ENCODE results near the gene GRM4.

GRM4 gene

GRCh38 chr6:33991610-33992009 is 154.3 kb downstream of the GRM4 start:
- no peak for FAIRE-seq

- no peak for FAIRE-seq
These were observed 155.8 kb downstream of the GRM4 start for GRCh38 chr6:33990061-33990541.

- no peak for FAIRE-seq
These were observed 156.7 kb downstream of the GRM4 start for GRCh38 chr6:33989016-33989854.

GRCh38 chr6:33988121-33989015 is 157.5 kb downstream of the GRM4 start:
- FAIRE-seq, result no peak

GRCh38 chr6:33987531-33988021 is 158.3 kb downstream of the GRM4 start:
- no peak for FAIRE-seq

- no peak for FAIRE-seq
These were observed 159.9 kb downstream of the GRM4 start for GRCh38 chr6:33985947-33986346.

GRCh38 chr6:33985313-33985751 is 160.6 kb downstream of the GRM4 start:
- FAIRE-seq, result no peak

- no peak for FAIRE-seq
These were observed 161.2 kb downstream of the GRM4 start for GRCh38 chr6:33984466-33985312.

GRCh38 chr6:33983721-33984465 is 162.0 kb downstream of the GRM4 start:
- no peak for FAIRE-seq

GRCh38 chr6:33983109-33983716 is 162.7 kb downstream of the GRM4 start:
- FAIRE-seq, result no peak

- FAIRE-seq, result no peak
These were observed 164.0 kb downstream of the GRM4 start for GRCh38 chr6:33981861-33982260.

- FAIRE-seq, result no peak
These were observed 164.5 kb downstream of the GRM4 start for GRCh38 chr6:33981421-33981820.

- no peak for FAIRE-seq
These were observed 165.4 kb downstream of the GRM4 start for GRCh38 chr6:33980176-33981175.

GRCh38 chr6:33979750-33980149 is 166.1 kb downstream of the GRM4 start:
- FAIRE-seq, result no peak

GRCh38 chr6:33978412-33979150 is 167.3 kb downstream of the GRM4 start:
- no peak for FAIRE-seq

GRCh38 chr6:33977606-33978411 is 168.1 kb downstream of the GRM4 start:
- no peak for FAIRE-seq

- FAIRE-seq, result no peak
These were observed 169.2 kb downstream of the GRM4 start for GRCh38 chr6:33976437-33977360.
